Measurements from ENCODE around the gene HMX1. TPM values are rescaled to one million over a fixed set of nuclear protein-coding genes. Genes with fewer than 3 reads are reported as not detected.

Gene HMX1
- total and polyA plus RNA-seq, 10 of the 15 experiments (the other 5 are each of a cell fraction or from before 2014, with no cell fraction given), result not detected

DNA sequence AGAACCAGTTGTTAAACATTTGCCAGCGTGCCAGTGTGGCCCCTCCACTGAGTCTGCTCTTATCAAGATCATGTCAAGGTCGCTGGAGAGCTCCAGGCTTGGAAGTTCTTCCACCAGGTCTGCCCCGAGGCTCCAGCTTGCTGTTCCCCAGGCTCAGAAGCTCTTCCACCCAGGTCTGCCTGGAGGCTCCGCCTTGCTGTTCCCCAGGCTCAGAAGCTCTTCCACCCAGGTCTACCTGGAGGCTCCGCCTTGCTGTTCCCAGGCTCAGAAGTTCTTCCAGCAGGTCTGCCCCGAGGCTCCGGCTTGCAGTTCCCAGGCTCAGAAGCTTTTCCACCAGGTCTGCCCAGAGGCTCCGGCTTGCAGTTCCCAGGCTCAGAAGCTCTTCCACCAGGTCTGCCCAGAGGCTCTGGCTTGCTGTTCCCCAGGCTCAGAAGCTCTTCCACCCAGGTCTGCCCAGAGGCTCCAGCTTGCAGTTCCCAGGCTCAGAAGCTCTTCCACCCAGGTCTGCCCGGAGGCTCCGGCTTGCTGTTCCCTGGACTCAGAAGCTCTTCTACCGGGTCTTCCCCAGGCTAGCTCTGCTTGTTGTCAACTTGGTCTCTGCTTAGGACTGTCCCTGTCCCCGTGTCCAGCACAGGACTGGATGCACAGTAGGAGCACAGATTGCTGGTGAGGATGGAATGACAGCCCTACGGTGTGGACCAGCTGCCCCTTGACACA lies 54.4 kb downstream of the HMX1 start:
- intact Hi-C loops (cut with micrococcal nuclease; ENCODE audit: unreplicated experiment) (no loop called here), in situ Hi-C loops (cut with MboI) (no loop called here)
- no peak overlapping the region for H3K27ac ChIP-seq (ENCODE audit: control insufficient read depth, insufficient read depth)
- ChIA-PET CTCF (interaction anchor here (1.6 kb wide), 1 partner anchor 21 kb away, joined by 4 read pairs; no protein-coding TSS in a partner anchor), RAD21 (ENCODE audit: unreplicated experiment) (no interaction called here), SMC1A (ENCODE audit: uncharacterized antibody, unreplicated experiment) (no interaction called here), POLR2A (no interaction called here)
- DNase-seq (ENCODE audit: low read depth, low spot score) (no peak), FAIRE-seq (no peak), ATAC-seq (no peak)
- 14% methylated on average over 13 of the region's 13 CpGs for WGBS (ENCODE audit: insufficient coverage, insufficient replicate concordance, low lambda C conversion rate, missing lambda C conversion rate)
- no TSS peak for BruUV-seq (replicated peaks)
- no peak overlapping the region for H3K4me2 ChIP-seq (ENCODE audit: control insufficient read depth, insufficient read depth)
- no peaks in the 10 kb centered on the region for H3K79me2 ChIP-seq (ENCODE audit: control insufficient read depth, insufficient read depth, low read length)
- H3K36me3 ChIP-seq (ENCODE audit: control insufficient read depth in 2 of 2, insufficient read depth in 2 of 2, low read length in 1 of 2), result no peaks in the 10 kb centered on the region
- no peak overlapping the region for H2AFZ ChIP-seq (ENCODE audit: control insufficient read depth, low read depth, low read length)
- H3K4me1 ChIP-seq (ENCODE audit: control insufficient read depth, insufficient read depth, low read length), result no peaks in the 10 kb centered on the region; the same call in 1 of the 2 replicates
- H3K9ac ChIP-seq (ENCODE audit: control insufficient read depth, insufficient read depth, low read length), result no peak overlapping the region
- H3K9me3 ChIP-seq (replicated peaks; ENCODE audit: control insufficient read depth, insufficient read depth, low read length), result no peaks in the 10 kb centered on the region
- no peak overlapping the region for H3K4me3 ChIP-seq
- H3K27me3 ChIP-seq (replicated peaks in 1 of 2; ENCODE audit: control insufficient read depth in 2 of 2, insufficient read depth in 2 of 2, low read length in 1 of 2), result no peaks in the 10 kb centered on the region
- no peaks in the 10 kb centered on the region for H4K20me1 ChIP-seq (ENCODE audit: control insufficient read depth, insufficient read depth)
- TF ChIP-seq, protein P1, sequence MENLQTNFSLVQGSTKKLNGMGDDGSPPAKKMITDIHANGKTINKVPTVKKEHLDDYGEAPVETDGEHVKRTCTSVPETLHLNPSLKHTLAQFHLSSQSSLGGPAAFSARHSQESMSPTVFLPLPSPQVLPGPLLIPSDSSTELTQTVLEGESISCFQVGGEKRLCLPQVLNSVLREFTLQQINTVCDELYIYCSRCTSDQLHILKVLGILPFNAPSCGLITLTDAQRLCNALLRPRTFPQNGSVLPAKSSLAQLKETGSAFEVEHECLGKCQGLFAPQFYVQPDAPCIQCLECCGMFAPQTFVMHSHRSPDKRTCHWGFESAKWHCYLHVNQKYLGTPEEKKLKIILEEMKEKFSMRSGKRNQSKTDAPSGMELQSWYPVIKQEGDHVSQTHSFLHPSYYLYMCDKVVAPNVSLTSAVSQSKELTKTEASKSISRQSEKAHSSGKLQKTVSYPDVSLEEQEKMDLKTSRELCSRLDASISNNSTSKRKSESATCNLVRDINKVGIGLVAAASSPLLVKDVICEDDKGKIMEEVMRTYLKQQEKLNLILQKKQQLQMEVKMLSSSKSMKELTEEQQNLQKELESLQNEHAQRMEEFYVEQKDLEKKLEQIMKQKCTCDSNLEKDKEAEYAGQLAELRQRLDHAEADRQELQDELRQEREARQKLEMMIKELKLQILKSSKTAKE (IDR thresholded peaks at IDR 0.05; ENCODE audit: low read depth, poor library complexity, severe bottlenecking), result no peak
- TF ChIP-seq CBX3 (IDR thresholded peaks at IDR 0.05; ENCODE audit: borderline replicate concordance, low read depth) (no peak), KAT2A (conservative IDR thresholded peaks at IDR 0.05; ENCODE audit: control insufficient read depth, low read depth, low read length) (no peak), GATAD2B (conservative IDR thresholded peaks at IDR 0.05; ENCODE audit: low read depth) (no peak), RFX5 (IDR thresholded peaks at IDR 0.05; ENCODE audit: low read depth, low read length) (no peak), NR2C2 (IDR thresholded peaks at IDR 0.05; ENCODE audit: borderline replicate concordance, control insufficient read depth, insufficient read length, low read depth) (no peak), DPF2 (IDR thresholded peaks at IDR 0.05) (no peak), KDM1A (IDR thresholded peaks at IDR 0.05; ENCODE audit: borderline replicate concordance) (no peak), SRF (IDR thresholded peaks at IDR 0.05; ENCODE audit: low read depth in 2 of 2, low read length in 2 of 2) (no peak)
- TF ChIP-seq, protein P2, sequence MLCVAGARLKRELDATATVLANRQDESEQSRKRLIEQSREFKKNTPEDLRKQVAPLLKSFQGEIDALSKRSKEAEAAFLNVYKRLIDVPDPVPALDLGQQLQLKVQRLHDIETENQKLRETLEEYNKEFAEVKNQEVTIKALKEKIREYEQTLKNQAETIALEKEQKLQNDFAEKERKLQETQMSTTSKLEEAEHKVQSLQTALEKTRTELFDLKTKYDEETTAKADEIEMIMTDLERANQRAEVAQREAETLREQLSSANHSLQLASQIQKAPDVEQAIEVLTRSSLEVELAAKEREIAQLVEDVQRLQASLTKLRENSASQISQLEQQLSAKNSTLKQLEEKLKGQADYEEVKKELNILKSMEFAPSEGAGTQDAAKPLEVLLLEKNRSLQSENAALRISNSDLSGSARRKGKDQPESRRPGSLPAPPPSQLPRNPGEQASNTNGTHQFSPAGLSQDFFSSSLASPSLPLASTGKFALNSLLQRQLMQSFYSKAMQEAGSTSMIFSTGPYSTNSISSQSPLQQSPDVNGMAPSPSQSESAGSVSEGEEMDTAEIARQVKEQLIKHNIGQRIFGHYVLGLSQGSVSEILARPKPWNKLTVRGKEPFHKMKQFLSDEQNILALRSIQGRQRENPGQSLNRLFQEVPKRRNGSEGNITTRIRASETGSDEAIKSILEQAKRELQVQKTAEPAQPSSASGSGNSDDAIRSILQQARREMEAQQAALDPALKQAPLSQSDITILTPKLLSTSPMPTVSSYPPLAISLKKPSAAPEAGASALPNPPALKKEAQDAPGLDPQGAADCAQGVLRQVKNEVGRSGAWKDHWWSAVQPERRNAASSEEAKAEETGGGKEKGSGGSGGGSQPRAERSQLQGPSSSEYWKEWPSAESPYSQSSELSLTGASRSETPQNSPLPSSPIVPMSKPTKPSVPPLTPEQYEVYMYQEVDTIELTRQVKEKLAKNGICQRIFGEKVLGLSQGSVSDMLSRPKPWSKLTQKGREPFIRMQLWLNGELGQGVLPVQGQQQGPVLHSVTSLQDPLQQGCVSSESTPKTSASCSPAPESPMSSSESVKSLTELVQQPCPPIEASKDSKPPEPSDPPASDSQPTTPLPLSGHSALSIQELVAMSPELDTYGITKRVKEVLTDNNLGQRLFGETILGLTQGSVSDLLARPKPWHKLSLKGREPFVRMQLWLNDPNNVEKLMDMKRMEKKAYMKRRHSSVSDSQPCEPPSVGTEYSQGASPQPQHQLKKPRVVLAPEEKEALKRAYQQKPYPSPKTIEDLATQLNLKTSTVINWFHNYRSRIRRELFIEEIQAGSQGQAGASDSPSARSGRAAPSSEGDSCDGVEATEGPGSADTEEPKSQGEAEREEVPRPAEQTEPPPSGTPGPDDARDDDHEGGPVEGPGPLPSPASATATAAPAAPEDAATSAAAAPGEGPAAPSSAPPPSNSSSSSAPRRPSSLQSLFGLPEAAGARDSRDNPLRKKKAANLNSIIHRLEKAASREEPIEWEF (IDR thresholded peaks at IDR 0.05; ENCODE audit: insufficient replicate concordance, low read depth, low read length), result no peak
- TF ChIP-seq, protein P3, sequence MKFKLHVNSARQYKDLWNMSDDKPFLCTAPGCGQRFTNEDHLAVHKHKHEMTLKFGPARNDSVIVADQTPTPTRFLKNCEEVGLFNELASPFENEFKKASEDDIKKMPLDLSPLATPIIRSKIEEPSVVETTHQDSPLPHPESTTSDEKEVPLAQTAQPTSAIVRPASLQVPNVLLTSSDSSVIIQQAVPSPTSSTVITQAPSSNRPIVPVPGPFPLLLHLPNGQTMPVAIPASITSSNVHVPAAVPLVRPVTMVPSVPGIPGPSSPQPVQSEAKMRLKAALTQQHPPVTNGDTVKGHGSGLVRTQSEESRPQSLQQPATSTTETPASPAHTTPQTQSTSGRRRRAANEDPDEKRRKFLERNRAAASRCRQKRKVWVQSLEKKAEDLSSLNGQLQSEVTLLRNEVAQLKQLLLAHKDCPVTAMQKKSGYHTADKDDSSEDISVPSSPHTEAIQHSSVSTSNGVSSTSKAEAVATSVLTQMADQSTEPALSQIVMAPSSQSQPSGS (IDR thresholded peaks at IDR 0.05; ENCODE audit: low read length), result no peak
- TF ChIP-seq, protein P4, sequence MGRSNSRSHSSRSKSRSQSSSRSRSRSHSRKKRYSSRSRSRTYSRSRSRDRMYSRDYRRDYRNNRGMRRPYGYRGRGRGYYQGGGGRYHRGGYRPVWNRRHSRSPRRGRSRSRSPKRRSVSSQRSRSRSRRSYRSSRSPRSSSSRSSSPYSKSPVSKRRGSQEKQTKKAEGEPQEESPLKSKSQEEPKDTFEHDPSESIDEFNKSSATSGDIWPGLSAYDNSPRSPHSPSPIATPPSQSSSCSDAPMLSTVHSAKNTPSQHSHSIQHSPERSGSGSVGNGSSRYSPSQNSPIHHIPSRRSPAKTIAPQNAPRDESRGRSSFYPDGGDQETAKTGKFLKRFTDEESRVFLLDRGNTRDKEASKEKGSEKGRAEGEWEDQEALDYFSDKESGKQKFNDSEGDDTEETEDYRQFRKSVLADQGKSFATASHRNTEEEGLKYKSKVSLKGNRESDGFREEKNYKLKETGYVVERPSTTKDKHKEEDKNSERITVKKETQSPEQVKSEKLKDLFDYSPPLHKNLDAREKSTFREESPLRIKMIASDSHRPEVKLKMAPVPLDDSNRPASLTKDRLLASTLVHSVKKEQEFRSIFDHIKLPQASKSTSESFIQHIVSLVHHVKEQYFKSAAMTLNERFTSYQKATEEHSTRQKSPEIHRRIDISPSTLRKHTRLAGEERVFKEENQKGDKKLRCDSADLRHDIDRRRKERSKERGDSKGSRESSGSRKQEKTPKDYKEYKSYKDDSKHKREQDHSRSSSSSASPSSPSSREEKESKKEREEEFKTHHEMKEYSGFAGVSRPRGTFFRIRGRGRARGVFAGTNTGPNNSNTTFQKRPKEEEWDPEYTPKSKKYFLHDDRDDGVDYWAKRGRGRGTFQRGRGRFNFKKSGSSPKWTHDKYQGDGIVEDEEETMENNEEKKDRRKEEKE (IDR thresholded peaks at IDR 0.05), result no peak
